Activated CD8-positive, alpha-beta memory T cell treated with anti-CD3 and anti-CD28 coated beads for 48 hours (primary cell): ENCODE measurements around the gene ADGRG3.
"Not testable (repeated sequence)": the region's sequence is repeated elsewhere in the genome, so short reads cannot be mapped to it uniquely, and the experiment has no call there.

ENCODE experiments used
- DNase-seq, 3 experiments: peaks; one replicate each; pipeline ENCODE4 v3.0.0-alpha.2; 2020; ENCODE audit warnings: low read depth in 2 of 3, low spot score in 2 of 3

ADGRG3 gene

GRCh38 chr16:57661936-57662906, 5.9 kb upstream of the ADGRG3 start:
- no peak for DNase-seq

GRCh38 chr16:57663436-57663835, 4.7 kb upstream of the ADGRG3 start:
- DNase-seq = no peak

GRCh38 chr16:57663917-57664661, 4.0 kb upstream of the ADGRG3 start:
- no peak for DNase-seq

- no peak for DNase-seq
These were observed 3.5 kb upstream of the ADGRG3 start for GRCh38 chr16:57664662-57665025.

GRCh38 chr16:57665541-57665940, 2.6 kb upstream of the ADGRG3 start:
- DNase-seq = no peak

GRCh38 chr16:57666353-57667047, 1.6 kb upstream of the ADGRG3 start:
- DNase-seq = no peak

GRCh38 chr16:57667048-57667525, 1.0 kb upstream of the ADGRG3 start:
- no peak for DNase-seq

- DNase-seq = no peak
These were observed 412 bp upstream of the ADGRG3 start for GRCh38 chr16:57667526-57668262.

GRCh38 chr16:57668630-57669475, 747 bp downstream of the ADGRG3 start:
- DNase-seq = no peak

GRCh38 chr16:57669476-57670162, 1.5 kb downstream of the ADGRG3 start:
- DNase-seq = no peak

GRCh38 chr16:57670196-57670595, 2.1 kb downstream of the ADGRG3 start:
- DNase-seq = no peak

GRCh38 chr16:57671451-57671850, 3.3 kb downstream of the ADGRG3 start:
- not testable (repeated sequence) for DNase-seq

GRCh38 chr16:57672416-57672815, 4.3 kb downstream of the ADGRG3 start:
- DNase-seq = no peak

- no peak for DNase-seq
These were observed 4.7 kb downstream of the ADGRG3 start for GRCh38 chr16:57672824-57673223.

- DNase-seq = no peak
These were observed 7.8 kb downstream of the ADGRG3 start for GRCh38 chr16:57675741-57676551.

GRCh38 chr16:57676553-57677085, 8.5 kb downstream of the ADGRG3 start:
- no peak for DNase-seq

- no peak for DNase-seq
These were observed 9.7 kb downstream of the ADGRG3 start for GRCh38 chr16:57677622-57678369.
